ENCODE data around the gene RPH3AL.

RPH3AL gene

GRCh38 chr17:337866-338265 lies 14.7 kb downstream of the RPH3AL start:
- intact Hi-C loops (cut with DNase I): no loop called here
- DNase-seq: peak in 5 of 10 donors; percentile 33 to 88 (median 45)

GRCh38 chr17:337453-337852 lies 15.2 kb downstream of the RPH3AL start:
- peak in 1 of 10 donors; percentile 75 for DNase-seq
- intact Hi-C loops (cut with DNase I): no loop called here

GRCh38 chr17:337022-337420 lies 15.6 kb downstream of the RPH3AL start:
- DNase-seq: peak in 1 of 10 donors; percentile 24
- intact Hi-C loops (cut with DNase I): no loop called here

GRCh38 chr17:336110-337021 lies 16.2 kb downstream of the RPH3AL start:
- DNase-seq: peak in 2 of 10 donors; percentile 32 to 80

GRCh38 chr17:335691-336090 lies 16.9 kb downstream of the RPH3AL start:
- DNase-seq: peak in 3 of 10 donors; percentile 47 to 64 (median 49)
- intact Hi-C loops (cut with DNase I): no loop called here

More at GRCh38 chr17:336110-337021, 16.2 kb downstream of the RPH3AL start:
- intact Hi-C loops (cut with DNase I): no loop called here

- intact Hi-C loops (cut with DNase I): no loop called here
- DNase-seq: peak in 3 of 10 donors; percentile 43 to 66 (median 44)
Measured at GRCh38 chr17:334974-335481, 17.6 kb downstream of the RPH3AL start.

GRCh38 chr17:333626-334396 lies 18.8 kb downstream of the RPH3AL start:
- peak; percentile 54 to 95 (median 73) for DNase-seq
- intact Hi-C loops (cut with DNase I): no loop called here

GRCh38 chr17:332558-333322 lies 19.9 kb downstream of the RPH3AL start:
- DNase-seq: peak in 5 of 10 donors; percentile 22 to 90 (median 69)
- intact Hi-C loops (cut with DNase I): no loop called here

- peak in 4 of 10 donors; percentile 6 to 66 (median 57) for DNase-seq
- intact Hi-C loops (cut with DNase I): no loop called here
Measured at GRCh38 chr17:332023-332422, 20.6 kb downstream of the RPH3AL start.

GRCh38 chr17:330993-331701 lies 21.5 kb downstream of the RPH3AL start:
- DNase-seq: peak; percentile 27 to 94 (median 56)
- intact Hi-C loops (cut with DNase I): no loop called here

GRCh38 chr17:329784-330420 lies 22.7 kb downstream of the RPH3AL start:
- peak in 4 of 10 donors; percentile 5 to 73 (median 60) for DNase-seq

GRCh38 chr17:327971-328370 lies 24.6 kb downstream of the RPH3AL start:
- peak in 4 of 10 donors; percentile 5 to 46 (median 32) for DNase-seq
- intact Hi-C loops (cut with DNase I): no loop called here

More at GRCh38 chr17:329784-330420, 22.7 kb downstream of the RPH3AL start:
- intact Hi-C loops (cut with DNase I): no loop called here

- intact Hi-C loops (cut with DNase I): no loop called here
- peak in 4 of 10 donors; percentile 3 to 71 (median 48) for DNase-seq
Measured at GRCh38 chr17:327296-327695, 25.3 kb downstream of the RPH3AL start.

- intact Hi-C loops (cut with DNase I): no loop called here
- DNase-seq: peak in 3 of 10 donors; percentile 6 to 60 (median 46)
Measured at GRCh38 chr17:326010-326621, 26.5 kb downstream of the RPH3AL start.

GRCh38 chr17:325270-326009 lies 27.2 kb downstream of the RPH3AL start:
- DNase-seq: peak in 3 of 10 donors; percentile 1 to 55 (median 46)
- intact Hi-C loops (cut with DNase I): no loop called here

- peak in 4 of 10 donors; percentile 5 to 81 (median 68) for DNase-seq
- intact Hi-C loops (cut with DNase I): no loop called here
Measured at GRCh38 chr17:323721-324571, 28.7 kb downstream of the RPH3AL start.

- intact Hi-C loops (cut with DNase I): no loop called here
- peak in 3 of 10 donors; percentile 13 to 54 (median 52) for DNase-seq
Measured at GRCh38 chr17:323181-323580, 29.4 kb downstream of the RPH3AL start.
